SK-N-SH (cell line): ENCODE results near the gene KANK4. TPM values are rescaled to one million over a fixed set of nuclear protein-coding genes. Genes with fewer than 3 reads are reported as not detected.

ENCODE experiments used
- CTCF ChIA-PET: fragments of 300-600, 350-600 bp; formaldehyde crosslinking; extraction: SDS; loops from one replicate; lab custom pipeline; 2021; lab: Yijun Ruan, JAX
- POLR2A ChIA-PET: fragments of 350-600 bp; sonication (Branson Sonifier 250); formaldehyde crosslinking; extraction: SDS; loops from one replicate; lab custom pipeline; 2020; ENCODE audit warnings: antibody characterized with exemption, inconsistent platforms; lab: Yijun Ruan, JAX
- DNase-seq: peaks from one replicate; pipeline ENCODE4 v3.0.0; 2012
- H2AFZ ChIP-seq: fragments of 200-600 bp; sonication (generic); 2 replicates; pipeline ENCODE4 v1.8.1; 2016; ENCODE audit warnings: antibody characterized with exemption, mild to moderate bottlenecking, low read depth
- H3F3A ChIP-seq: fragments of 200-600 bp; sonication (generic); replicated peaks from 2 replicates; pipeline ENCODE3; 2016; ENCODE audit warnings: antibody characterized with exemption, mild to moderate bottlenecking; ENCODE audit not compliant: insufficient read depth
- H3K27ac ChIP-seq, 2 experiments: fragments of 200-500 bp in 1 of 2; fragments of 200-600 bp in 1 of 2; sonication (Bioruptor generic) in 1 of 2; sonication (generic), shearing (Covaris generic) in 1 of 2; 2 replicates each; pipeline versions ENCODE4 v1.5.1 to v1.6.1; 2014 to 2016; ENCODE audit warnings: low read depth in 2 of 2, inconsistent platforms in 1 of 2, low read length in 1 of 2, mild to moderate bottlenecking in 1 of 2, mixed read lengths in 1 of 2
- H3K27me3 ChIP-seq: fragments of 200-600 bp; sonication (generic), shearing (Covaris generic); 2 replicates; pipeline ENCODE4 v1.6.1; 2016; ENCODE audit warnings: mixed run types; ENCODE audit not compliant: insufficient read depth
- H3K36me3 ChIP-seq, 2 experiments: fragments of 200-500 bp in 1 of 2; fragments of 200-600 bp in 1 of 2; sonication (Bioruptor generic) in 1 of 2; sonication (generic) in 1 of 2; replicated peaks in 1 of 2; 2 replicates each; pipeline versions ENCODE3 to v1.5.1; 2014 to 2016; ENCODE audit warnings: low read length in 1 of 2, mild to moderate bottlenecking in 1 of 2; ENCODE audit not compliant: insufficient read depth in 2 of 2, control insufficient read depth in 1 of 2
- H3K4me1 ChIP-seq, 2 experiments: fragments of 200-500 bp in 1 of 2; fragments of 200-600 bp in 1 of 2; sonication (Bioruptor generic) in 1 of 2; sonication (generic), shearing (Covaris generic) in 1 of 2; 2 replicates each; pipeline versions ENCODE4 v1.5.1 to v1.6.1; 2014 to 2016; ENCODE audit warnings: low read depth in 1 of 2, low read length in 1 of 2, mixed run types in 1 of 2; ENCODE audit not compliant: insufficient read depth in 2 of 2, control insufficient read depth in 1 of 2
- H3K4me2 ChIP-seq: fragments of 200-600 bp; sonication (generic), shearing (Covaris generic); 2 replicates; pipeline ENCODE4 v1.6.1; 2017; ENCODE audit warnings: mixed run types
- H3K4me3 ChIP-seq, 2 experiments: fragments of 200-500 bp in 1 of 2; fragments of 200-600 bp in 1 of 2; sonication (Bioruptor generic) in 1 of 2; sonication (generic), shearing (Covaris generic) in 1 of 2; 2 replicates each; pipeline versions ENCODE4 v1.5.1 to v1.8.1; 2014 to 2016; ENCODE audit warnings: low read depth in 2 of 2, inconsistent platforms in 1 of 2, low read length in 1 of 2, mild to moderate bottlenecking in 1 of 2, mixed read lengths in 1 of 2, moderate library complexity in 1 of 2
- H3K79me2 ChIP-seq: fragments of 200-600 bp; sonication (generic); 2 replicates; pipeline ENCODE4 v1.8.1; 2017; ENCODE audit warnings: mild to moderate bottlenecking; ENCODE audit not compliant: insufficient read depth
- H3K9ac ChIP-seq: fragments of 200-600 bp; sonication (generic); 2 replicates; pipeline ENCODE4 v1.6.1; 2017; ENCODE audit warnings: mixed run types
- H3K9me2 ChIP-seq: fragments of 200-600 bp; sonication (generic); 2 replicates; pipeline ENCODE4 v1.6.1; 2017; ENCODE audit warnings: mixed run types
- H3K9me3 ChIP-seq: fragments of 200-600 bp; sonication (generic); 2 replicates; pipeline ENCODE4 v1.6.1; 2017; ENCODE audit warnings: mixed run types, mild to moderate bottlenecking, moderate library complexity
- H4K20me1 ChIP-seq: fragments of 200-600 bp; sonication (generic); 2 replicates; pipeline ENCODE4 v1.6.1; 2017; ENCODE audit warnings: mild to moderate bottlenecking, mixed run types; ENCODE audit not compliant: insufficient read depth
- ELF1 ChIP-seq: IDR thresholded peaks from 2 replicates; pipeline ENCODE4 v1.4.0; 2012
- FOXJ3 ChIP-seq: sonication (generic); formaldehyde crosslinking; IDR thresholded peaks from 2 replicates; pipeline ENCODE4 v1.5.1; 2020; ENCODE audit warnings: mild to moderate bottlenecking, missing genetic modification reagents
- JUND ChIP-seq: IDR thresholded peaks from 2 replicates; pipeline ENCODE4 v1.4.0; 2012
- MEF2A ChIP-seq: IDR thresholded peaks from 2 replicates; pipeline ENCODE4 v1.4.0; 2012; ENCODE audit warnings: low read depth, borderline replicate concordance
- MXI1 ChIP-seq: IDR thresholded peaks from 2 replicates; pipeline ENCODE4 v1.6.1; 2012; ENCODE audit warnings: mild to moderate bottlenecking, low read depth, low read length, improper control_type of control experiment
- POLR2AphosphoS5 ChIP-seq: IDR thresholded peaks from 2 replicates; pipeline ENCODE4 v1.6.1; 2012; ENCODE audit warnings: low read depth, low read length
- RFX5 ChIP-seq: IDR thresholded peaks from 2 replicates; pipeline ENCODE4 v1.6.1; 2012; ENCODE audit warnings: mild to moderate bottlenecking, improper control_type of control experiment, low read length
- SIN3A ChIP-seq: IDR thresholded peaks from 2 replicates; pipeline ENCODE4 v1.6.1; 2012; ENCODE audit warnings: low read depth, mild to moderate bottlenecking, low read length, moderate library complexity, borderline replicate concordance
- SMC3 ChIP-seq: IDR thresholded peaks from 2 replicates; pipeline ENCODE4 v1.6.1; 2012; ENCODE audit warnings: low read depth, low read length, improper control_type of control experiment
- TAF1 ChIP-seq: IDR thresholded peaks from 2 replicates; pipeline ENCODE4 v1.6.1; 2012; ENCODE audit warnings: low read depth, mild to moderate bottlenecking, low read length, moderate library complexity, borderline replicate concordance
- TCF12 ChIP-seq: IDR thresholded peaks from 2 replicates; pipeline ENCODE4 v1.4.0; 2012
- WGBS: methylation state at CpG from one replicate; pipeline ENCODE4 v1.1.6; 2017; ENCODE audit warnings: low lambda C conversion rate; 5-methylcytosine and 5-hydroxymethylcytosine counted together
- polyA plus RNA-seq, 3 experiments: library from polyadenylated mRNA; depleted of rRNA; stranded (reverse); fragments of >200 nt; gene quantifications; 2 replicates each; pipeline ENCODE4 v1.2.3, GENCODE V29; 2012
- TF ChIP-seq, protein P1 (sequence below): IDR thresholded peaks from 2 replicates; pipeline ENCODE4 v1.6.1; 2012; ENCODE audit warnings: mild to moderate bottlenecking, low read depth, low read length, moderate library complexity
- TF ChIP-seq, protein P2 (sequence below): fragments of 150-350 bp; IDR thresholded peaks from 2 replicates; pipeline ENCODE4 v1.6.1; 2016; ENCODE audit warnings: mild to moderate bottlenecking, low read depth, low read length

Gene KANK4
- polyA plus RNA-seq, 1 of the 3 experiments (the other 2 are of a cell fraction), result not detected

DNA sequence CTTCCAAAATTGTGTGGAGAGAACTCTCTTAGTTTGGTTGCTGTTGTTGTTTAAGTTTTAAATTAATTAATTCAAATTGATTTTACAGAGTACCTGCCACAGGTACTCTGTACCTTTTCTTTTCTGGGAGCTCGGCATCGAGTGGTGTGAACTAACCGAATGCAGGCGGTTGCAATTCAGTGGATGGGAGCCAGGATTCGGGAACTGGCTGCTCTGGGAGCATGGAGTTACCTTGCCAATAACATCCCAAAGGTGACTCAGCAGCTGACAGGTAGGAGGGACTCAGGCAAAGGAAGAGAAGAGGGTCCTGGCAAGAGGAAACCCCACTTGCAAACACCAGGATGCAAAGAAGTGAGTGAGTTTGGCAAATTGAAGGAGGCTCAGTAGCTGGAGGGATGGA is 24.7 kb upstream of the KANK4 start:
- POLR2A ChIA-PET, result no interaction called here
- H3K4me2 ChIP-seq, result no peak overlapping the region
- H4K20me1 ChIP-seq, result no peaks in the 10 kb centered on the region
- no peaks in the 10 kb centered on the region for H3K27me3 ChIP-seq
- H3K9me2 ChIP-seq, result no peaks in the 10 kb centered on the region
- no peak overlapping the region for H3K27ac ChIP-seq
- no peaks in the 10 kb centered on the region for H3K36me3 ChIP-seq
- TF ChIP-seq RFX5 (no peak), TAF1 (no peak), MEF2A (no peak), ELF1 (no peak), JUND (no peak), SIN3A (no peak), TCF12 (no peak), POLR2AphosphoS5 (no peak), MXI1 (no peak)
- TF ChIP-seq, protein P1, sequence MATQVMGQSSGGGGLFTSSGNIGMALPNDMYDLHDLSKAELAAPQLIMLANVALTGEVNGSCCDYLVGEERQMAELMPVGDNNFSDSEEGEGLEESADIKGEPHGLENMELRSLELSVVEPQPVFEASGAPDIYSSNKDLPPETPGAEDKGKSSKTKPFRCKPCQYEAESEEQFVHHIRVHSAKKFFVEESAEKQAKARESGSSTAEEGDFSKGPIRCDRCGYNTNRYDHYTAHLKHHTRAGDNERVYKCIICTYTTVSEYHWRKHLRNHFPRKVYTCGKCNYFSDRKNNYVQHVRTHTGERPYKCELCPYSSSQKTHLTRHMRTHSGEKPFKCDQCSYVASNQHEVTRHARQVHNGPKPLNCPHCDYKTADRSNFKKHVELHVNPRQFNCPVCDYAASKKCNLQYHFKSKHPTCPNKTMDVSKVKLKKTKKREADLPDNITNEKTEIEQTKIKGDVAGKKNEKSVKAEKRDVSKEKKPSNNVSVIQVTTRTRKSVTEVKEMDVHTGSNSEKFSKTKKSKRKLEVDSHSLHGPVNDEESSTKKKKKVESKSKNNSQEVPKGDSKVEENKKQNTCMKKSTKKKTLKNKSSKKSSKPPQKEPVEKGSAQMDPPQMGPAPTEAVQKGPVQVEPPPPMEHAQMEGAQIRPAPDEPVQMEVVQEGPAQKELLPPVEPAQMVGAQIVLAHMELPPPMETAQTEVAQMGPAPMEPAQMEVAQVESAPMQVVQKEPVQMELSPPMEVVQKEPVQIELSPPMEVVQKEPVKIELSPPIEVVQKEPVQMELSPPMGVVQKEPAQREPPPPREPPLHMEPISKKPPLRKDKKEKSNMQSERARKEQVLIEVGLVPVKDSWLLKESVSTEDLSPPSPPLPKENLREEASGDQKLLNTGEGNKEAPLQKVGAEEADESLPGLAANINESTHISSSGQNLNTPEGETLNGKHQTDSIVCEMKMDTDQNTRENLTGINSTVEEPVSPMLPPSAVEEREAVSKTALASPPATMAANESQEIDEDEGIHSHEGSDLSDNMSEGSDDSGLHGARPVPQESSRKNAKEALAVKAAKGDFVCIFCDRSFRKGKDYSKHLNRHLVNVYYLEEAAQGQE, result no peak
- TF ChIP-seq, protein P2, sequence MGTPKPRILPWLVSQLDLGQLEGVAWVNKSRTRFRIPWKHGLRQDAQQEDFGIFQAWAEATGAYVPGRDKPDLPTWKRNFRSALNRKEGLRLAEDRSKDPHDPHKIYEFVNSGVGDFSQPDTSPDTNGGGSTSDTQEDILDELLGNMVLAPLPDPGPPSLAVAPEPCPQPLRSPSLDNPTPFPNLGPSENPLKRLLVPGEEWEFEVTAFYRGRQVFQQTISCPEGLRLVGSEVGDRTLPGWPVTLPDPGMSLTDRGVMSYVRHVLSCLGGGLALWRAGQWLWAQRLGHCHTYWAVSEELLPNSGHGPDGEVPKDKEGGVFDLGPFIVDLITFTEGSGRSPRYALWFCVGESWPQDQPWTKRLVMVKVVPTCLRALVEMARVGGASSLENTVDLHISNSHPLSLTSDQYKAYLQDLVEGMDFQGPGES, result no peak
- TF ChIP-seq, all 33 proteins: peak for 0
- H3K9me3 ChIP-seq, result no peaks in the 10 kb centered on the region
- CTCF ChIA-PET, result no interaction called here
- no peak overlapping the region for H2AFZ ChIP-seq
- WGBS, result 66% methylated on average over 5 of the region's 5 CpGs
- H3K9ac ChIP-seq, result no peak overlapping the region
- no peak overlapping the region for H3K4me3 ChIP-seq
- DNase-seq, result no peak
- H3F3A ChIP-seq, result no peaks in the 10 kb centered on the region
- H3K79me2 ChIP-seq, result no peaks in the 10 kb centered on the region
- peaks cover 0 to 3% of the 10 kb centered on the region in 2 experiments; a peak in 1 of 4 replicates for H3K4me1 ChIP-seq

DNA sequence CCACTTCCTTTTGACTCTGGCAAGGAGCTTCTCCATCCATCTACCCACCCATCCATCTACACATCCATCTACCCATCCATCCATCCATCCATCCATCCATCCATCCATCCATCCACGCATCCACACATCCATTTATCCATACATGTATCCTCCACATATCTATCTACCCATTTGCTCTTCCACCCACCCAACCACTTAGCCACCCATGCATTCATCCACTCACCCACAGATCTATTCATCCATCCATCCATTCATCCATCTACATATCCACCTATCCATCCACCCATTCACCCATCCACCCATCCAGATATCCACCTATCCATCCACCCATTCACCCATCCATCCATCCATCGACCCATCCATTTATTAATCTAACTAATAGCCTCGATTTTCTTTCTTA is 23.0 kb upstream of the KANK4 start:
- Histone ChIP-seq H2AFZ (no peak overlapping the region), H3K4me2 (no peak overlapping the region), H3K27me3 (no peaks in the 10 kb centered on the region), H3K36me3 (no peaks in the 10 kb centered on the region), H3K4me1 (peaks cover 0 to 1% of the 10 kb centered on the region in 2 experiments; a peak in 1 of 4 replicates), H3K27ac (no peak overlapping the region)
- WGBS, result 32% methylated on average over 3 of the region's 3 CpGs
- POLR2A ChIA-PET, result interaction anchor here (0.6 to 0.9 kb wide), 2 partner anchors 79 to 93 kb away, joined by 3 read pairs; no protein-coding TSS in a partner anchor
- DNase-seq, result no peak
- CTCF ChIA-PET, result no interaction called here
- no peak for TF ChIP-seq FOXJ3 (CRISPR knock-in tag)
- TF ChIP-seq SMC3, result no peak
- TF ChIP-seq, all 33 proteins: peak for 0
- Histone ChIP-seq H3K9me2 (no peaks in the 10 kb centered on the region), H3K4me3 (no peak overlapping the region), H3K9me3 (no peaks in the 10 kb centered on the region), H3F3A (no peaks in the 10 kb centered on the region), H3K79me2 (no peaks in the 10 kb centered on the region), H3K9ac (no peak overlapping the region), H4K20me1 (no peaks in the 10 kb centered on the region)
